Lower leg skin (tissue), 3 donors: ENCODE data around the gene PBOV1.

Experiments used
- POLR2A ChIP-seq, 2 donors: fragments of 450-650 bp; IDR thresholded peaks; one replicate each; pipeline ENCODE4 v1.6.1; 2016 to 2017; ENCODE audit warnings: antibody characterized with exemption in 2 of 2, mild to moderate bottlenecking in 1 of 2, moderate library complexity in 1 of 2
- TF ChIP-seq, protein P1 (sequence below), 3 donors: fragments of 450-650 bp; IDR thresholded peaks; one replicate each; pipeline ENCODE4 v1.5.1; 2016; ENCODE audit warnings: antibody characterized with exemption in 3 of 3, mild to moderate bottlenecking in 3 of 3, moderate library complexity in 2 of 3

DNA sequence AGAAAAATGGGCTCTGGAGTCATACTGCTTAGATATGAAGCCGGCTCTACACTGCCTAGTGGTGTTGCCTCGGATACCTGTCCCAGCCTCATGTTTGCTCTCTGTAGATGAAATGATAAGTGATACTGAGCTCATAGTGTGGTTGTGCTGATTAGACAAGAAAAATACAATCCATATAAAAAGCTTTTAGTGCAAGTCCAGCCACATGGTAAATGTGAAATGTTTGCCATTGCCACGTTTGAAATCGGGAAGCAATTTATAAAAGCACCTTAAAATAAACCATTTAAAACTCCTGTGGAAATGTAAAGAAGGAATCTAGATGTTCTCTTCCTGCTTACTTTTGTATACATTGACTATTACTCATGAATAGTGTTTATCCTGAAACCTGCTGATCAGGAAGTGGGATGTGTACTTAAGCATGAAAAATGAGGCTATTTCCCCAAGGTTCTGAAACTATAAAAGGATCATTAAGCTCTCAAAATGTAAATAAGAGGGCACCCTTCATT, 13.1 kb upstream of the PBOV1 start:
- TF ChIP-seq, protein P1, sequence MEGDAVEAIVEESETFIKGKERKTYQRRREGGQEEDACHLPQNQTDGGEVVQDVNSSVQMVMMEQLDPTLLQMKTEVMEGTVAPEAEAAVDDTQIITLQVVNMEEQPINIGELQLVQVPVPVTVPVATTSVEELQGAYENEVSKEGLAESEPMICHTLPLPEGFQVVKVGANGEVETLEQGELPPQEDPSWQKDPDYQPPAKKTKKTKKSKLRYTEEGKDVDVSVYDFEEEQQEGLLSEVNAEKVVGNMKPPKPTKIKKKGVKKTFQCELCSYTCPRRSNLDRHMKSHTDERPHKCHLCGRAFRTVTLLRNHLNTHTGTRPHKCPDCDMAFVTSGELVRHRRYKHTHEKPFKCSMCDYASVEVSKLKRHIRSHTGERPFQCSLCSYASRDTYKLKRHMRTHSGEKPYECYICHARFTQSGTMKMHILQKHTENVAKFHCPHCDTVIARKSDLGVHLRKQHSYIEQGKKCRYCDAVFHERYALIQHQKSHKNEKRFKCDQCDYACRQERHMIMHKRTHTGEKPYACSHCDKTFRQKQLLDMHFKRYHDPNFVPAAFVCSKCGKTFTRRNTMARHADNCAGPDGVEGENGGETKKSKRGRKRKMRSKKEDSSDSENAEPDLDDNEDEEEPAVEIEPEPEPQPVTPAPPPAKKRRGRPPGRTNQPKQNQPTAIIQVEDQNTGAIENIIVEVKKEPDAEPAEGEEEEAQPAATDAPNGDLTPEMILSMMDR (IDR thresholded peaks at IDR 0.05): no peak
- TF ChIP-seq POLR2A (IDR thresholded peaks at IDR 0.05): no peak
